Heart right ventricle (tissue), 16 donors: ENCODE measurements around the gene RNF144B. TPM values are rescaled to one million over a fixed set of nuclear protein-coding genes. Genes with fewer than 3 reads are reported as not detected.

ENCODE experiments used
- ATAC-seq, 8 donors: fragments of 200-7000 bp; cut with Tn5 transposase; one replicate each; pipeline ENCODE4 v1.9.1; 2020; ENCODE audit warnings: mild to moderate bottlenecking in 8 of 8, moderate library complexity in 8 of 8, moderate number of reproducible peaks in 1 of 8
- DNase-seq, 2 donors: peaks; one replicate each; pipeline ENCODE4 v3.0.0-alpha.2; 2020
- H3K27ac ChIP-seq, 10 donors: fragments of 200-600 bp; sonication (generic) in 2 of 10; one replicate each; pipeline versions ENCODE4 v1.5.0 to v1.8.0; 2020 to 2022; ENCODE audit warnings: mild to moderate bottlenecking in 3 of 10
- H3K27me3 ChIP-seq, 7 donors: fragments of 200-600 bp; one replicate each; pipeline ENCODE4 v1.8.0; 2021 to 2022; ENCODE audit warnings: mild to moderate bottlenecking in 2 of 7
- H3K36me3 ChIP-seq, 9 donors: fragments of 200-600 bp; sonication (generic) in 1 of 9; one replicate each; pipeline versions ENCODE4 v1.5.0 to v1.8.0; 2020 to 2022; ENCODE audit warnings: mild to moderate bottlenecking in 2 of 9
- H3K4me1 ChIP-seq, 9 donors: fragments of 200-600 bp; sonication (generic) in 1 of 9; one replicate each; pipeline versions ENCODE4 v1.5.0 to v1.8.0; 2020 to 2022; ENCODE audit warnings: mild to moderate bottlenecking in 4 of 9
- H3K4me3 ChIP-seq, 10 donors: fragments of 200-600 bp; sonication (generic) in 2 of 10; one replicate each; pipeline versions ENCODE4 v1.5.0 to v1.8.0; 2020 to 2022; ENCODE audit warnings: mild to moderate bottlenecking in 7 of 10, moderate library complexity in 2 of 10
- H3K9me3 ChIP-seq, 11 donors: fragments of 200-600 bp in 10 of 11; sonication (generic) in 2 of 11; one replicate each; pipeline versions ENCODE4 v1.5.0 to v1.8.0; 2013 to 2022; ENCODE audit warnings: mild to moderate bottlenecking in 2 of 11, control low read depth in 1 of 11, moderate library complexity in 1 of 11
- WGBS, 2 donors: extraction: QIAGEN DNeasy Blood & Tissue Kit; methylation state at CpG; one replicate each; pipeline ENCODE4 v1.1.7; 2013; ENCODE audit warnings: inconsistent platforms in 1 of 2; 5-methylcytosine and 5-hydroxymethylcytosine counted together
- intact Hi-C, 10 donors: fragments of 100-400 bp; cut with DNase I; formaldehyde crosslinking; loops; one replicate each; pipeline versions ENCODE4 v1.11.1 to v1.14.2; 2022
- polyA plus RNA-seq, 2 donors: library from polyadenylated mRNA; stranded (reverse); fragments of 200-250 nt; gene quantifications; one replicate each; pipeline ENCODE4 v1.2.3, GENCODE V29; 2013
- total RNA-seq, 10 donors: library from RNA; stranded (reverse); fragmentation: NEBNext Ultra II Directional in 3 of 10; extraction: Animal tissue kit (Norgen Biotek cat#: 25700) in 3 of 10; gene quantifications; one replicate each; pipeline versions ENCODE4 v1.2.1 to v1.2.4, GENCODE V29; 2021 to 2023
- TF ChIP-seq, protein P1 (sequence below), 9 donors: fragments of 200-600 bp; sonication (generic) in 2 of 9; IDR thresholded peaks; one replicate each; pipeline versions ENCODE4 v1.5.0 to v1.8.0; 2021 to 2022; ENCODE audit warnings: antibody characterized with exemption in 9 of 9, mild to moderate bottlenecking in 5 of 9, moderate library complexity in 1 of 9
- donor health status: Arrhythmogenic right ventricular cardiomyopathy.
- donor health status: ischemic (EF 13 %, LVEDD 7.1; RV severe dilation, severe dysfunction).
- donor health status: healthy with polysubstance abuse.
- donor health status: DM: no; HTN: yes; CAD: no.
- donor health status: DM: no; HTN: no; CAD: no.
- donor health status: ischemic (EF 25% LVEDD 6.9; RV normal size, moderate dysfunction).
- donor health status: ischemic (EF 25% LVEDD 5.7; RV mildly dilated, moderate dysfunction).
- donor health status: healthy.
- donor health status: DM: yes; HTN: yes; CAD: no.
- donor health status: Ischemic cardiomyopathy.
- donor health status: ischemic (EF 35%, LVEDD 5.7; RV mildly dilated, moderate dysfunction).
- donor health status: nonischemic (EF 11% LVEDD 7.7; RV severe dilation, severe dysfunction).
- donor health status: DM: yes; HTN: yes; CAD: no.
- donor health status: PGD.
- donor health status: ischemic (EF 29% LVEDD 5.4; RV normal size, mild dysfunction).
- donor health status: nonischemic (EF 23%, LVEDD 6.1; RV moderate dilation, normal function).

RNF144B gene
- total and polyA plus RNA-seq, 12 donors, result 4.6 to 25.5 (median 9.4) TPM

DNA sequence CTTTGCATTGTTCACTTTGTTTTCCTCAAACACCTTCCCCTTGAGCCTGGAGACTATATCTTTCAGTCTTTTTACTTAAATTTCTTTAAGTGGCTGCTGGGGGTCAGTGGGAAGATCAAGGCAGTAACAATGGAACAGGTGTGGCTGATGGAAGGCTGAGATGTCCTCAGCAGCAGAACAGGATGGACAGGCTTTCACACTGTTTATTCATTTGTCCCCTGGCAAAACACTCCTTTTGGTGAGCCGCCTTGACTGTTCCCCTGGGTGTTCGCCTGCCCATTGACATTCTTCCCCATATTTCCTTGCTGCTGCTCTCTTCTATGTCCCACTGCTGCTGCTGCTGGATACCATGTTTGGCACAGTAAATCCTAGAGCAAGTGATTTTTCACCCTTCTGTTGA is 38.1 kb downstream of the RNF144B start:
- WGBS, 2 donors, result 85 to 90% methylated on average over 2 of the region's 2 CpGs

DNA sequence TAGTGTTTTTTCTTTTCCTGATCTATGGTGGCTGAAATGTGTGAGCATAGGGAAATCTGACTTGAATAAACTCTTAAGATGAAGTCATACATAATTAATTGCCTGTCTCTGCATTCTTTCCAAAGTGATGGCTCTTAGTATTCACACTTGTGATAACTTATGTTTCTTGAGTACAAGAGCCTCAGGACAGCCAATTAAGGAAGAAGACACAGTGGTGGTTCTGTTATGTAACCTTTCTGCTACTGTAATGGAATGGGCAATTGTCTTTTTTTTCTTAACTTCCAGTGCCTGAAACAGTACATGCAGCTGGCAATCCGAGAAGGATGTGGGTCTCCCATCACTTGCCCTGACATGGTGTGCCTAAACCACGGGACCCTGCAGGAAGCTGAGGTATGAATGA is 40.1 kb downstream of the RNF144B start:
- TF ChIP-seq, protein P1, sequence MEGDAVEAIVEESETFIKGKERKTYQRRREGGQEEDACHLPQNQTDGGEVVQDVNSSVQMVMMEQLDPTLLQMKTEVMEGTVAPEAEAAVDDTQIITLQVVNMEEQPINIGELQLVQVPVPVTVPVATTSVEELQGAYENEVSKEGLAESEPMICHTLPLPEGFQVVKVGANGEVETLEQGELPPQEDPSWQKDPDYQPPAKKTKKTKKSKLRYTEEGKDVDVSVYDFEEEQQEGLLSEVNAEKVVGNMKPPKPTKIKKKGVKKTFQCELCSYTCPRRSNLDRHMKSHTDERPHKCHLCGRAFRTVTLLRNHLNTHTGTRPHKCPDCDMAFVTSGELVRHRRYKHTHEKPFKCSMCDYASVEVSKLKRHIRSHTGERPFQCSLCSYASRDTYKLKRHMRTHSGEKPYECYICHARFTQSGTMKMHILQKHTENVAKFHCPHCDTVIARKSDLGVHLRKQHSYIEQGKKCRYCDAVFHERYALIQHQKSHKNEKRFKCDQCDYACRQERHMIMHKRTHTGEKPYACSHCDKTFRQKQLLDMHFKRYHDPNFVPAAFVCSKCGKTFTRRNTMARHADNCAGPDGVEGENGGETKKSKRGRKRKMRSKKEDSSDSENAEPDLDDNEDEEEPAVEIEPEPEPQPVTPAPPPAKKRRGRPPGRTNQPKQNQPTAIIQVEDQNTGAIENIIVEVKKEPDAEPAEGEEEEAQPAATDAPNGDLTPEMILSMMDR (IDR thresholded peaks at IDR 0.05), result no peak
- WGBS, 2 donors, result 69 to 71% methylated on average over 2 of the region's 2 CpGs
- peaks cover 0 to 52% (median 16%) of the 10 kb centered on the region in 9 donors for H3K4me1 ChIP-seq
- DNase-seq (no peak), ATAC-seq (no peak)
- intact Hi-C loops, result no loop called here
- H3K27me3 ChIP-seq, result no peaks in the 10 kb centered on the region
- H3K9me3 ChIP-seq, result no peaks in the 10 kb centered on the region
- peaks cover 0 to 18% (median 0%) of the 10 kb centered on the region in 9 donors for H3K36me3 ChIP-seq
- H3K27ac ChIP-seq, result no peak overlapping the region
- no peak overlapping the region for H3K4me3 ChIP-seq

More for the DNA sequence above, 38.1 kb downstream of the RNF144B start:
- peaks cover 0 to 42% (median 5%) of the 10 kb centered on the region in 9 donors for H3K4me1 ChIP-seq
- no peak overlapping the region for H3K27ac ChIP-seq
- DNase-seq (no peak), ATAC-seq (no peak)
- no peak overlapping the region for H3K4me3 ChIP-seq
- no peaks in the 10 kb centered on the region for H3K9me3 ChIP-seq
- H3K27me3 ChIP-seq, result no peaks in the 10 kb centered on the region
- peaks cover 0 to 18% (median 0%) of the 10 kb centered on the region in 9 donors for H3K36me3 ChIP-seq
- intact Hi-C loops, result no loop called here
- TF ChIP-seq, protein P1 (IDR thresholded peaks at IDR 0.05), result no peak

DNA sequence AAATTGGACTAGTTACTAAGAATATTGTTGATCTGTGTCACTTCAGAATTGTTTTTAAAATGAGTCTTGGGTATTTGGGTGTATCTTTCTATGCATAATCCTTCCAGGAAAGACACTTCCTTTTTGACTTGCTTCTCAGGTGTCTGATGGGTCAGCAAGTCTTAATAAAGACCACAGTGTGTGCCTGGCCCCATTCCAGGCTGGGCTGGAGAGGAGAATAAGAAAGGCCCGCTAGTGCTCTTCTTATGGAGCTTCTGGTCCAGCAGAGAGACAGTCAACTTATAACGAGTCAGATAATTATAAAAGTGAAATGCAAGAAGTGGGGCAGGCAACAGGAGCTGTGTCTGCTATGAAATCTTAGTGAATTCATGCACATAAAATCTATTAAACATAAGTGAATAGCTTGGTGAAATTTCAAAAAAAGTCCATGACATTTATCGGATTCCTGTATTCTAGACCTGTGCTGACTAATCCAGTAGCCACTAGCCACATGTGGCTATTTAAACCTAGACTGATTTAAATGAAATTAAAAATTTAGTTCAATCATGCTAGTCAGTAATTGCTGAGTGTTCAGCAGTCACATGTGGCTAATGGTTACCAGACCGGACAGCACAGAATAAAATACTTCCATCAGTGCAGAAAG is 42.6 kb downstream of the RNF144B start:
- intact Hi-C loops, result no loop called here
- Histone ChIP-seq H3K4me1 (peaks cover 0 to 44% (median 15%) of the 10 kb centered on the region in 9 donors), H3K4me3 (no peak overlapping the region), H3K27ac (no peak overlapping the region), H3K9me3 (no peaks in the 10 kb centered on the region), H3K27me3 (no peaks in the 10 kb centered on the region), H3K36me3 (peaks cover 0 to 18% (median 0%) of the 10 kb centered on the region in 9 donors)
- TF ChIP-seq, protein P1 (IDR thresholded peaks at IDR 0.05), result no peak
- DNase-seq (no peak), ATAC-seq (no peak)
- WGBS, 2 donors, result 68 to 89% methylated on average over 4 of the region's 4 CpGs

DNA sequence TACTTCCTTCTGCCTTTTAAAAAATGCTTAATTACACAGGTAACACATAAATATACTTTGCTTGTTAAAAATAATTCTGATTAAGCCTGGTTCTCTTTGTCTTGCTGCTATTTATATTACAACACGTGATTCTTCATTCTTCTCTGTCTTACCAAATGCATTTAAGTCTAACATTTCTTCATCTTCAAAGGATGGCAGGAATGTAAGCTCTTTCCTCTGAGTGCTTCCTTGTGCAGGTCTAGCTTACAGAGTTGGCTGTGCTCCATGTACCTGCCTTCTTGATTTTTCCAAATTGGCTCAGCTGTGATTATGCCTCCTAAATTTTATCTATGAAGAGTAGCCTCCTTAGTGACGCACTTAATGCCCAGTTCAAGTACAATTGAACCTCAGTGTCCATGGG is 44.4 kb downstream of the RNF144B start:
- Histone ChIP-seq H3K9me3 (no peaks in the 10 kb centered on the region), H3K27ac (no peak overlapping the region), H3K36me3 (peaks cover 0 to 18% (median 0%) of the 10 kb centered on the region in 9 donors), H3K4me1 (peaks cover 0 to 35% (median 12%) of the 10 kb centered on the region in 9 donors), H3K4me3 (no peak overlapping the region), H3K27me3 (no peaks in the 10 kb centered on the region)
- WGBS, 2 donors, result 55 to 69% methylated on average over 2 of the region's 2 CpGs
- no peak for ATAC-seq
- DNase-seq, result no peak
- intact Hi-C loops, result no loop called here
- TF ChIP-seq, protein P1 (IDR thresholded peaks at IDR 0.05), result no peak
